Liver (tissue), 9 donors: ENCODE results near the gene TUT4. TPM values are rescaled to one million over a fixed set of nuclear protein-coding genes. Genes with fewer than 3 reads are reported as not detected.

ENCODE experiments used
- DNase-seq: peaks from one replicate; pipeline ENCODE4 v3.0.0-alpha.2; 2017; ENCODE audit warnings: low spot score
- H3K27ac ChIP-seq, 2 donors: one replicate each; pipeline ENCODE4 v1.7.0; 2013; ENCODE audit warnings: inconsistent platforms in 2 of 2, low read length in 2 of 2, control low read depth in 1 of 2, low read depth in 1 of 2, mild to moderate bottlenecking in 1 of 2
- H3K27me3 ChIP-seq, 4 donors: one replicate each; pipeline versions ENCODE4 v1.6.1 to v1.7.0; 2013; ENCODE audit warnings: low read length in 3 of 4, inconsistent platforms in 1 of 4, mild to moderate bottlenecking in 1 of 4, moderate library complexity in 1 of 4; ENCODE audit not compliant: control insufficient read depth in 4 of 4, insufficient read depth in 4 of 4
- H3K36me3 ChIP-seq, 4 donors: one replicate each; pipeline versions ENCODE4 v1.6.1 to v1.7.0; 2013; ENCODE audit warnings: low read length in 3 of 4, mild to moderate bottlenecking in 3 of 4, low read depth in 1 of 4, moderate library complexity in 1 of 4; ENCODE audit not compliant: control insufficient read depth in 4 of 4, insufficient read depth in 3 of 4
- H3K4me1 ChIP-seq, 4 donors: one replicate each; pipeline versions ENCODE4 v1.6.1 to v1.7.0; 2013; ENCODE audit warnings: low read length in 3 of 4, mild to moderate bottlenecking in 3 of 4, moderate library complexity in 1 of 4; ENCODE audit not compliant: control insufficient read depth in 4 of 4, insufficient read depth in 4 of 4
- H3K4me3 ChIP-seq, 3 donors: one replicate each; pipeline versions ENCODE4 v1.6.1 to v1.7.0; 2013; ENCODE audit warnings: low read length in 3 of 3, control low read depth in 1 of 3, low read depth in 1 of 3, mild to moderate bottlenecking in 1 of 3
- H3K9ac ChIP-seq, 2 donors: one replicate each; pipeline ENCODE4 v1.7.0; 2013; ENCODE audit warnings: low read length in 2 of 2, mild to moderate bottlenecking in 2 of 2, moderate library complexity in 2 of 2, control low read depth in 1 of 2, low read depth in 1 of 2
- H3K9me3 ChIP-seq, 4 donors: one replicate each; pipeline versions ENCODE4 v1.6.1 to v1.7.0; 2013; ENCODE audit warnings: low read length in 3 of 4; ENCODE audit not compliant: control insufficient read depth in 4 of 4
- FOXA1 ChIP-seq: IDR thresholded peaks from 2 replicates; pipeline ENCODE4 v1.6.1; 2016; ENCODE audit warnings: antibody characterized with exemption
- FOXA2 ChIP-seq: IDR thresholded peaks from 2 replicates; pipeline ENCODE4 v1.6.1; 2016; ENCODE audit warnings: antibody characterized with exemption
- GABPA ChIP-seq, 2 donors: IDR thresholded peaks in 1 of 2; conservative IDR thresholded peaks in 1 of 2; 2 replicates each; pipeline ENCODE4 v1.6.1; 2016; ENCODE audit warnings: antibody characterized with exemption in 2 of 2, mild to moderate bottlenecking in 1 of 2, moderate library complexity in 1 of 2
- HNF4A ChIP-seq, 2 donors: conservative IDR thresholded peaks; 2 replicates each; pipeline ENCODE4 v1.6.1; 2016; ENCODE audit warnings: antibody characterized with exemption in 2 of 2, mild to moderate bottlenecking in 2 of 2
- HNF4G ChIP-seq: IDR thresholded peaks from 2 replicates; pipeline ENCODE4 v1.6.1; 2016; ENCODE audit warnings: antibody characterized with exemption
- JUND ChIP-seq, 2 donors: IDR thresholded peaks; 2 replicates each; pipeline ENCODE4 v1.6.1; 2016; ENCODE audit warnings: antibody characterized with exemption in 2 of 2
- NR2F2 ChIP-seq: IDR thresholded peaks from 2 replicates; pipeline ENCODE4 v1.6.1; 2016; ENCODE audit warnings: antibody characterized with exemption
- RAD21 ChIP-seq, 2 donors: IDR thresholded peaks; 2 replicates each; pipeline ENCODE4 v1.6.1; 2016; ENCODE audit warnings: antibody characterized with exemption in 2 of 2, mild to moderate bottlenecking in 2 of 2
- RXRA ChIP-seq, 2 donors: IDR thresholded peaks; 2 replicates each; pipeline ENCODE4 v1.6.1; 2017 to 2018; ENCODE audit warnings: antibody characterized with exemption in 2 of 2, mild to moderate bottlenecking in 1 of 2
- SP1 ChIP-seq: IDR thresholded peaks from 2 replicates; pipeline ENCODE4 v1.6.1; 2018; ENCODE audit warnings: antibody characterized with exemption, mild to moderate bottlenecking
- TAF1 ChIP-seq: conservative IDR thresholded peaks from 2 replicates; pipeline ENCODE4 v1.6.1; 2016; ENCODE audit warnings: antibody characterized with exemption, mild to moderate bottlenecking
- YY1 ChIP-seq: IDR thresholded peaks from 2 replicates; pipeline ENCODE4 v1.6.1; 2016; ENCODE audit warnings: antibody characterized with exemption, mild to moderate bottlenecking
- WGBS: extraction: QIAGEN DNeasy Blood & Tissue Kit; methylation state at CpG from one replicate; pipeline ENCODE4 v1.1.7; 2013; 5-methylcytosine and 5-hydroxymethylcytosine counted together
- polyA plus RNA-seq, 2 donors: library from polyadenylated mRNA; stranded (reverse) in 1 of 2; unstranded in 1 of 2; fragments of 200-250 nt in 1 of 2; fragments of >200 nt in 1 of 2; fragmentation: Nextera tagmentation in 1 of 2; extraction: Ambion mirVana in 1 of 2; gene quantifications; one replicate each; pipeline versions ENCODE4 v1.2.1 to v1.2.3, GENCODE V29; 2013 to 2015
- total RNA-seq, 2 donors: library from RNA; depleted of rRNA; stranded (reverse); fragments of >200 nt; gene quantifications; one replicate each; pipeline ENCODE4 v1.2.3, GENCODE V29; 2014
- TF ChIP-seq, protein P1 (sequence below): IDR thresholded peaks from 2 replicates; pipeline ENCODE4 v1.6.1; 2016; ENCODE audit warnings: antibody characterized with exemption
- TF ChIP-seq, protein P2 (sequence below): IDR thresholded peaks from 2 replicates; pipeline ENCODE4 v1.6.1; 2016; ENCODE audit warnings: antibody characterized with exemption
- TF ChIP-seq, protein P3 (sequence below): IDR thresholded peaks from 2 replicates; pipeline ENCODE4 v1.6.1; 2016; ENCODE audit warnings: antibody characterized with exemption, mild to moderate bottlenecking
- TF ChIP-seq, protein P4 (sequence below): IDR thresholded peaks from 2 replicates; pipeline ENCODE4 v1.6.1; 2016; ENCODE audit warnings: antibody characterized with exemption
- TF ChIP-seq, protein P5 (sequence below): fragments of 150-350 bp; IDR thresholded peaks from 2 replicates; pipeline ENCODE4 v1.5.1; 2017; ENCODE audit warnings: improper control_type of control experiment, low read depth, low read length; ENCODE audit not compliant: missing input control
- donor health status: healthy.
- donor health status: healthy.
- donor health status: healthy.
- donor health status: healthy.
- donor health status: healthy.

Gene TUT4, protein sequence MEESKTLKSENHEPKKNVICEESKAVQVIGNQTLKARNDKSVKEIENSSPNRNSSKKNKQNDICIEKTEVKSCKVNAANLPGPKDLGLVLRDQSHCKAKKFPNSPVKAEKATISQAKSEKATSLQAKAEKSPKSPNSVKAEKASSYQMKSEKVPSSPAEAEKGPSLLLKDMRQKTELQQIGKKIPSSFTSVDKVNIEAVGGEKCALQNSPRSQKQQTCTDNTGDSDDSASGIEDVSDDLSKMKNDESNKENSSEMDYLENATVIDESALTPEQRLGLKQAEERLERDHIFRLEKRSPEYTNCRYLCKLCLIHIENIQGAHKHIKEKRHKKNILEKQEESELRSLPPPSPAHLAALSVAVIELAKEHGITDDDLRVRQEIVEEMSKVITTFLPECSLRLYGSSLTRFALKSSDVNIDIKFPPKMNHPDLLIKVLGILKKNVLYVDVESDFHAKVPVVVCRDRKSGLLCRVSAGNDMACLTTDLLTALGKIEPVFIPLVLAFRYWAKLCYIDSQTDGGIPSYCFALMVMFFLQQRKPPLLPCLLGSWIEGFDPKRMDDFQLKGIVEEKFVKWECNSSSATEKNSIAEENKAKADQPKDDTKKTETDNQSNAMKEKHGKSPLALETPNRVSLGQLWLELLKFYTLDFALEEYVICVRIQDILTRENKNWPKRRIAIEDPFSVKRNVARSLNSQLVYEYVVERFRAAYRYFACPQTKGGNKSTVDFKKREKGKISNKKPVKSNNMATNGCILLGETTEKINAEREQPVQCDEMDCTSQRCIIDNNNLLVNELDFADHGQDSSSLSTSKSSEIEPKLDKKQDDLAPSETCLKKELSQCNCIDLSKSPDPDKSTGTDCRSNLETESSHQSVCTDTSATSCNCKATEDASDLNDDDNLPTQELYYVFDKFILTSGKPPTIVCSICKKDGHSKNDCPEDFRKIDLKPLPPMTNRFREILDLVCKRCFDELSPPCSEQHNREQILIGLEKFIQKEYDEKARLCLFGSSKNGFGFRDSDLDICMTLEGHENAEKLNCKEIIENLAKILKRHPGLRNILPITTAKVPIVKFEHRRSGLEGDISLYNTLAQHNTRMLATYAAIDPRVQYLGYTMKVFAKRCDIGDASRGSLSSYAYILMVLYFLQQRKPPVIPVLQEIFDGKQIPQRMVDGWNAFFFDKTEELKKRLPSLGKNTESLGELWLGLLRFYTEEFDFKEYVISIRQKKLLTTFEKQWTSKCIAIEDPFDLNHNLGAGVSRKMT (N-terminal part only)
- total RNA-seq, result 10 to 100 TPM; 20.0 to 28.0 TPM
- 10 to 100 TPM; 12.2 to 28.0 TPM for polyA plus RNA-seq

DNA sequence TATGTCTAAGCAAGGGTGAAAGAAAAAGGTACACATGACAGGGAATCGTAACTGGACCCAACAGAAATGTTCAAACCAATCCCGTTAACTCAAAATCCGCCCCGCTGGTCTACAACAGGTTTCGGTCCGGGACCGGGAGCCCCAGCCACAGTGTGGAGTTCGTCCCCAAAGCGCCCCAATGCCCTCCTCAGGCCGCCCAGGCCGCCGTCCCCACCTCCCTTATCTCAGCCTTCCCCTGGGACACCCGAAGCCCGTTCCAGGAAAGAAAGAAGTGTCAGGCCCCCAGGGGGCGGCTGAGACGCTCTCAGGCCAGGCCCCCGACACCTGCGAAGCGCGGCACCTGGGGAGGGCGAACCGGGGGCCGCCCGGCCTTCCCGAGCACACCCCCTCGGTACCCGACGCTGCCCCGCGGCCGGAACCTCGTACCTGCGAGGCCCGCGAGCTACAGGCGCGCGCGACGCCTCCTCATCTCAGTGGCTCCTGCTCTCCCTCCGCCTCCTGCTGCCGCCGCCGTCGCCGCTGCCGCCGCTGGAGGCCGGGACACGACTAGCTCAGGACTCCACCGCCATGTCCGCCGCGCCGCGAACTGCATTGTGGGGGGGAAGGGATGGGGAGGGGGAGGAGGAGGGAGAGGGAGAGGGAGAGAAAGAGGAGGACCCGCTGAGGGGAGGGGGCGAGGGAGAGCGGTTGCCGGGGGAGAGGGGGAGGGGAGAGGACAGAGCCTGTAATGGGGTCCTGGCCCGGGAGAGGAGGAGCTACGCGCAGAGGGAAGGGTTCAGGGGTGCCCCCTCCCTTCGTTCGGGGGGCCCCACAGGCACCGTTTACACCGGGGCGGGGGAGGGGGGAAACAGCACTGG is at the start of gene TUT4:
Gene TUT4, minus strand, starts transcription at position 588 of the 857 bp plus-strand sequence. CDS start 26,812 bp downstream, outside the sequence.
- peaks cover 2 to 27% (median 12%) of the 10 kb centered on the region in 4 donors for H3K4me1 ChIP-seq
- H3K9ac ChIP-seq, result peak within 1 kb of the TSS; percentile 84 to 89
- TF ChIP-seq YY1 (peak; percentile 55), SP1 (no peak)
- peak within 1 kb of the TSS; percentile 85 to 92 for H3K27ac ChIP-seq
- no peaks in the 10 kb centered on the region for H3K9me3 ChIP-seq
- under 1% methylated on average over 68 of the region's 68 CpGs for whole genome bisulfite sequencing
- DNase-seq, result peak; percentile 76
- H3K4me3 ChIP-seq, result peak within 1 kb of the TSS; percentile 71 to 92 (median 77)
- H3K36me3 ChIP-seq, result no peaks in the 10 kb centered on the region
- H3K27me3 ChIP-seq, result no peaks in the 10 kb centered on the region

DNA sequence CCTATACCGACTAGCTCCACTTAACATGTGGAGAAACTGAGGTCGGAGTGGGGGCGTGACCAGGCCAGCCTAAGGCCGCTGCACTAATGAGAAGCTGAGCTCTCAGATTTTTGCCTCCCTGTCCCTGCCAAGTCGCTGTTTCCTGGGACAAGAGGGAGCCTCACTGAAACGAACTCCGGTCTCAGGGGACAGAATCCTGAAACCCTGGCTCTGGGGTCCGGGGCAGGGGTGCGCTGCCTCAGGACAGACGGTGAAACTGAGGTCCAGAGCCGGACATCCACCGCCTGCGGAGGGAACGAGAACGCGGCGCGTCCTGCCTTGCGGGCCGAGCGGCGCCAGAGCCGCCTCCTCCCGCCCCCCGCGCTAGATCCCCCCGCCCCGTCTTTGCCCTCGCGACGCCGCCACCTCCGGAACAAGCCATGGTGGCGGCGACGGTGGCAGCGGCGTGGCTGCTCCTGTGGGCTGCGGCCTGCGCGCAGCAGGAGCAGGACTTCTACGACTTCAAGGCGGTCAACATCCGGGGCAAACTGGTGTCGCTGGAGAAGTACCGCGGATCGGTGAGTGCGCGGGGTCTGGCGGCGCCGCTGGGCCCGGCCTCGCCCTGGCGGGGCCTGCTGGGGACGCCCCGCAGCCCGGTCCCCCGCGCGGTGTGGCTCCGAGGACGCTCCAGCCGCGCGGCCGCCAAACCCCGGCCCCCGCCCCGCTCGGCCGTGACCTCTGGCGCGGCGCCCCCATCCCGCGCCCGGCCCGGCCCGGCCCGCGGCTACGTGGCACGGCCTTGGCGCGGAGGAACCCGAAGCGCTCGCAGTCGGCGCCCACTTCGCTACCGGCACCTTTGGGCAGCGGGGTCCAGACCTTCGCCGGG is 49.3 kb upstream of the TUT4 start, which contains the start of gene GPX7:
Gene GPX7, plus strand, starts transcription at position 381 of the 865 bp plus-strand sequence. Its CDS starts 39 bp downstream, at position 420.
- no peaks in the 10 kb centered on the region for H3K36me3 ChIP-seq
- H3K27me3 ChIP-seq, result no peaks in the 10 kb centered on the region
- peaks cover 0 to 12% (median 0%) of the 10 kb centered on the region in 4 donors for H3K4me1 ChIP-seq
- peak within 1 kb of the TSS; percentile 13 to 32 for H3K9ac ChIP-seq
- H3K9me3 ChIP-seq, result no peaks in the 10 kb centered on the region
- H3K4me3 ChIP-seq, result peak within 1 kb of the TSS; percentile 33 to 60 (median 58)
- DNase-seq, result peak; percentile 49
- 4% methylated on average over 97 of the region's 97 CpGs for WGBS
- H3K27ac ChIP-seq, result peak within 1 kb of the TSS in 1 of 2 donors; percentile 7
- no peak for TF ChIP-seq FOXA2
- TF ChIP-seq JUND (IDR thresholded peaks at IDR 0.05), result no peak
- no peak for TF ChIP-seq YY1
- no peak for TF ChIP-seq HNF4G
- TF ChIP-seq FOXA1, result no peak
- TF ChIP-seq, protein P1, sequence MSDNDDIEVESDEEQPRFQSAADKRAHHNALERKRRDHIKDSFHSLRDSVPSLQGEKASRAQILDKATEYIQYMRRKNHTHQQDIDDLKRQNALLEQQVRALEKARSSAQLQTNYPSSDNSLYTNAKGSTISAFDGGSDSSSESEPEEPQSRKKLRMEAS, result no peak
- no peak for TF ChIP-seq GABPA (IDR thresholded peaks at IDR 0.05 in 1 of 2, conservative IDR thresholded peaks at IDR 0.05 in 1 of 2)
- TF ChIP-seq, protein P2, sequence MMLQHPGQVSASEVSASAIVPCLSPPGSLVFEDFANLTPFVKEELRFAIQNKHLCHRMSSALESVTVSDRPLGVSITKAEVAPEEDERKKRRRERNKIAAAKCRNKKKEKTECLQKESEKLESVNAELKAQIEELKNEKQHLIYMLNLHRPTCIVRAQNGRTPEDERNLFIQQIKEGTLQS, result no peak
- TF ChIP-seq, protein P3, sequence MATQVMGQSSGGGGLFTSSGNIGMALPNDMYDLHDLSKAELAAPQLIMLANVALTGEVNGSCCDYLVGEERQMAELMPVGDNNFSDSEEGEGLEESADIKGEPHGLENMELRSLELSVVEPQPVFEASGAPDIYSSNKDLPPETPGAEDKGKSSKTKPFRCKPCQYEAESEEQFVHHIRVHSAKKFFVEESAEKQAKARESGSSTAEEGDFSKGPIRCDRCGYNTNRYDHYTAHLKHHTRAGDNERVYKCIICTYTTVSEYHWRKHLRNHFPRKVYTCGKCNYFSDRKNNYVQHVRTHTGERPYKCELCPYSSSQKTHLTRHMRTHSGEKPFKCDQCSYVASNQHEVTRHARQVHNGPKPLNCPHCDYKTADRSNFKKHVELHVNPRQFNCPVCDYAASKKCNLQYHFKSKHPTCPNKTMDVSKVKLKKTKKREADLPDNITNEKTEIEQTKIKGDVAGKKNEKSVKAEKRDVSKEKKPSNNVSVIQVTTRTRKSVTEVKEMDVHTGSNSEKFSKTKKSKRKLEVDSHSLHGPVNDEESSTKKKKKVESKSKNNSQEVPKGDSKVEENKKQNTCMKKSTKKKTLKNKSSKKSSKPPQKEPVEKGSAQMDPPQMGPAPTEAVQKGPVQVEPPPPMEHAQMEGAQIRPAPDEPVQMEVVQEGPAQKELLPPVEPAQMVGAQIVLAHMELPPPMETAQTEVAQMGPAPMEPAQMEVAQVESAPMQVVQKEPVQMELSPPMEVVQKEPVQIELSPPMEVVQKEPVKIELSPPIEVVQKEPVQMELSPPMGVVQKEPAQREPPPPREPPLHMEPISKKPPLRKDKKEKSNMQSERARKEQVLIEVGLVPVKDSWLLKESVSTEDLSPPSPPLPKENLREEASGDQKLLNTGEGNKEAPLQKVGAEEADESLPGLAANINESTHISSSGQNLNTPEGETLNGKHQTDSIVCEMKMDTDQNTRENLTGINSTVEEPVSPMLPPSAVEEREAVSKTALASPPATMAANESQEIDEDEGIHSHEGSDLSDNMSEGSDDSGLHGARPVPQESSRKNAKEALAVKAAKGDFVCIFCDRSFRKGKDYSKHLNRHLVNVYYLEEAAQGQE, result no peak
- no peak for TF ChIP-seq TAF1
- TF ChIP-seq SP1, result no peak
- no peak for TF ChIP-seq RAD21 (IDR thresholded peaks at IDR 0.05)
- TF ChIP-seq RXRA (IDR thresholded peaks at IDR 0.05), result no peak
- TF ChIP-seq, protein P4, sequence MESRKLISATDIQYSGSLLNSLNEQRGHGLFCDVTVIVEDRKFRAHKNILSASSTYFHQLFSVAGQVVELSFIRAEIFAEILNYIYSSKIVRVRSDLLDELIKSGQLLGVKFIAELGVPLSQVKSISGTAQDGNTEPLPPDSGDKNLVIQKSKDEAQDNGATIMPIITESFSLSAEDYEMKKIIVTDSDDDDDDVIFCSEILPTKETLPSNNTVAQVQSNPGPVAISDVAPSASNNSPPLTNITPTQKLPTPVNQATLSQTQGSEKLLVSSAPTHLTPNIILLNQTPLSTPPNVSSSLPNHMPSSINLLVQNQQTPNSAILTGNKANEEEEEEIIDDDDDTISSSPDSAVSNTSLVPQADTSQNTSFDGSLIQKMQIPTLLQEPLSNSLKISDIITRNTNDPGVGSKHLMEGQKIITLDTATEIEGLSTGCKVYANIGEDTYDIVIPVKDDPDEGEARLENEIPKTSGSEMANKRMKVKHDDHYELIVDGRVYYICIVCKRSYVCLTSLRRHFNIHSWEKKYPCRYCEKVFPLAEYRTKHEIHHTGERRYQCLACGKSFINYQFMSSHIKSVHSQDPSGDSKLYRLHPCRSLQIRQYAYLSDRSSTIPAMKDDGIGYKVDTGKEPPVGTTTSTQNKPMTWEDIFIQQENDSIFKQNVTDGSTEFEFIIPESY, result no peak
- no peak for TF ChIP-seq HNF4A (conservative IDR thresholded peaks at IDR 0.05)
- TF ChIP-seq, protein P5, sequence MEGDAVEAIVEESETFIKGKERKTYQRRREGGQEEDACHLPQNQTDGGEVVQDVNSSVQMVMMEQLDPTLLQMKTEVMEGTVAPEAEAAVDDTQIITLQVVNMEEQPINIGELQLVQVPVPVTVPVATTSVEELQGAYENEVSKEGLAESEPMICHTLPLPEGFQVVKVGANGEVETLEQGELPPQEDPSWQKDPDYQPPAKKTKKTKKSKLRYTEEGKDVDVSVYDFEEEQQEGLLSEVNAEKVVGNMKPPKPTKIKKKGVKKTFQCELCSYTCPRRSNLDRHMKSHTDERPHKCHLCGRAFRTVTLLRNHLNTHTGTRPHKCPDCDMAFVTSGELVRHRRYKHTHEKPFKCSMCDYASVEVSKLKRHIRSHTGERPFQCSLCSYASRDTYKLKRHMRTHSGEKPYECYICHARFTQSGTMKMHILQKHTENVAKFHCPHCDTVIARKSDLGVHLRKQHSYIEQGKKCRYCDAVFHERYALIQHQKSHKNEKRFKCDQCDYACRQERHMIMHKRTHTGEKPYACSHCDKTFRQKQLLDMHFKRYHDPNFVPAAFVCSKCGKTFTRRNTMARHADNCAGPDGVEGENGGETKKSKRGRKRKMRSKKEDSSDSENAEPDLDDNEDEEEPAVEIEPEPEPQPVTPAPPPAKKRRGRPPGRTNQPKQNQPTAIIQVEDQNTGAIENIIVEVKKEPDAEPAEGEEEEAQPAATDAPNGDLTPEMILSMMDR, result no peak
- TF ChIP-seq NR2F2, result no peak
